ENCODE data around the gene ARPC5. TPM values are rescaled to one million over a fixed set of nuclear protein-coding genes. Genes with fewer than 3 reads are reported as not detected.

ARPC5 gene
- total and polyA plus RNA-seq, 7 donors, result 11.6 to 31.8 (median 13.9) TPM

- WGBS, 3 donors, result 59 to 66% (median 61%) methylated on average over 5 of the region's 5 CpGs
- H3K36me3 ChIP-seq (ENCODE audit: insufficient read depth in 1 of 2, low read depth in 1 of 2), result no peaks in the 10 kb centered on the region
- H3K9me3 ChIP-seq, result no peaks in the 10 kb centered on the region
- intact Hi-C loops (cut with DNase I), result no loop called here
- TF ChIP-seq, protein P1, sequence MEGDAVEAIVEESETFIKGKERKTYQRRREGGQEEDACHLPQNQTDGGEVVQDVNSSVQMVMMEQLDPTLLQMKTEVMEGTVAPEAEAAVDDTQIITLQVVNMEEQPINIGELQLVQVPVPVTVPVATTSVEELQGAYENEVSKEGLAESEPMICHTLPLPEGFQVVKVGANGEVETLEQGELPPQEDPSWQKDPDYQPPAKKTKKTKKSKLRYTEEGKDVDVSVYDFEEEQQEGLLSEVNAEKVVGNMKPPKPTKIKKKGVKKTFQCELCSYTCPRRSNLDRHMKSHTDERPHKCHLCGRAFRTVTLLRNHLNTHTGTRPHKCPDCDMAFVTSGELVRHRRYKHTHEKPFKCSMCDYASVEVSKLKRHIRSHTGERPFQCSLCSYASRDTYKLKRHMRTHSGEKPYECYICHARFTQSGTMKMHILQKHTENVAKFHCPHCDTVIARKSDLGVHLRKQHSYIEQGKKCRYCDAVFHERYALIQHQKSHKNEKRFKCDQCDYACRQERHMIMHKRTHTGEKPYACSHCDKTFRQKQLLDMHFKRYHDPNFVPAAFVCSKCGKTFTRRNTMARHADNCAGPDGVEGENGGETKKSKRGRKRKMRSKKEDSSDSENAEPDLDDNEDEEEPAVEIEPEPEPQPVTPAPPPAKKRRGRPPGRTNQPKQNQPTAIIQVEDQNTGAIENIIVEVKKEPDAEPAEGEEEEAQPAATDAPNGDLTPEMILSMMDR (IDR thresholded peaks at IDR 0.05), result no peak
- DNase-seq (no peak), ATAC-seq (no peak)
- H3K27ac ChIP-seq, result peak overlapping the region; percentile 16
- H3K4me1 ChIP-seq, result no peaks in the 10 kb centered on the region
- no peak overlapping the region for H3K4me3 ChIP-seq
- peaks cover 0 to 3% (median 0%) of the 10 kb centered on the region in 3 donors for H3K27me3 ChIP-seq (ENCODE audit: insufficient read depth in 3 of 3, low read length in 2 of 3)
Observed at GRCh38 chr1:183597656-183598347, 37.8 kb downstream of the ARPC5 start.

GRCh38 chr1:183596500-183596899 lies 39.1 kb downstream of the ARPC5 start:
- intact Hi-C loops (cut with DNase I), result no loop called here
- Histone ChIP-seq H3K27me3 (ENCODE audit: insufficient read depth in 3 of 3, low read length in 2 of 3) (peaks cover 0 to 3% (median 0%) of the 10 kb centered on the region in 3 donors), H3K9me3 (no peaks in the 10 kb centered on the region), H3K36me3 (ENCODE audit: insufficient read depth in 1 of 2, low read depth in 1 of 2) (no peaks in the 10 kb centered on the region), H3K4me3 (no peak overlapping the region), H3K27ac (no peak overlapping the region), H3K4me1 (no peaks in the 10 kb centered on the region)
- DNase-seq (no peak), ATAC-seq (no peak)
- TF ChIP-seq, protein P1 (IDR thresholded peaks at IDR 0.05), result no peak
- 85 to 95% (median 90%) methylated on average over 5 of the region's 5 CpGs for WGBS, 3 donors

- ATAC-seq, result no peak
- no peak for DNase-seq
- no peaks in the 10 kb centered on the region for H3K36me3 ChIP-seq (ENCODE audit: insufficient read depth in 1 of 2, low read depth in 1 of 2)
- WGBS, 3 donors, result 90 to 100% (median 96%) methylated on average over 2 of the region's 2 CpGs
- TF ChIP-seq, protein P1 (IDR thresholded peaks at IDR 0.05), result no peak
- no peaks in the 10 kb centered on the region for H3K4me1 ChIP-seq
- no peaks in the 10 kb centered on the region for H3K9me3 ChIP-seq
- no peak overlapping the region for H3K27ac ChIP-seq
- no peak overlapping the region for H3K4me3 ChIP-seq
- intact Hi-C loops (cut with DNase I), result no loop called here
- peaks cover 0 to 3% (median 0%) of the 10 kb centered on the region in 3 donors for H3K27me3 ChIP-seq (ENCODE audit: insufficient read depth in 3 of 3, low read length in 2 of 3)
Observed at GRCh38 chr1:183595537-183595936, 40.0 kb downstream of the ARPC5 start.

- no peak for ATAC-seq
- Histone ChIP-seq H3K36me3 (ENCODE audit: insufficient read depth in 1 of 2, low read depth in 1 of 2) (no peaks in the 10 kb centered on the region), H3K4me1 (no peaks in the 10 kb centered on the region), H3K27me3 (ENCODE audit: insufficient read depth in 3 of 3, low read length in 2 of 3) (peaks cover 0 to 3% (median 0%) of the 10 kb centered on the region in 3 donors), H3K9me3 (no peaks in the 10 kb centered on the region), H3K4me3 (no peak overlapping the region), H3K27ac (no peak overlapping the region)
- DNase-seq, result no peak
- whole genome bisulfite sequencing, 3 donors, result 44 to 54% (median 45%) methylated on average over 3 of the region's 3 CpGs
- intact Hi-C loops (cut with DNase I), result no loop called here
- TF ChIP-seq, protein P1 (IDR thresholded peaks at IDR 0.05), result no peak
Observed at GRCh38 chr1:183593356-183593755, 42.2 kb downstream of the ARPC5 start.

- TF ChIP-seq, protein P1 (IDR thresholded peaks at IDR 0.05), result no peak
- WGBS, 3 donors, result 91 to 96% (median 92%) methylated on average over 7 of the region's 7 CpGs
- Histone ChIP-seq H3K9me3 (no peaks in the 10 kb centered on the region), H3K27me3 (ENCODE audit: insufficient read depth in 3 of 3, low read length in 2 of 3) (peaks cover 0 to 3% (median 0%) of the 10 kb centered on the region in 3 donors), H3K4me1 (no peaks in the 10 kb centered on the region), H3K4me3 (no peak overlapping the region), H3K27ac (no peak overlapping the region), H3K36me3 (ENCODE audit: insufficient read depth in 1 of 2, low read depth in 1 of 2) (no peaks in the 10 kb centered on the region)
- DNase-seq (no peak), ATAC-seq (no peak)
- intact Hi-C loops (cut with DNase I), result no loop called here
Observed at GRCh38 chr1:183592733-183593132, 42.9 kb downstream of the ARPC5 start.
